Vagina (tissue), 2 donors: ENCODE measurements around the gene PCDH18. TPM values are rescaled to one million over a fixed set of nuclear protein-coding genes. Genes with fewer than 3 reads are reported as not detected.

ENCODE experiments used
- DNase-seq, 2 donors: peaks; one replicate each; pipeline ENCODE4 v3.0.0-alpha.2; 2017; ENCODE audit errors: extremely low spot score in 2 of 2
- H3K27ac ChIP-seq: fragments of 200-600 bp; sonication (generic); one replicate; pipeline ENCODE4 v1.5.1; 2019
- H3K27me3 ChIP-seq: fragments of 200-600 bp; sonication (generic); one replicate; pipeline ENCODE4 v1.5.1; 2019
- H3K36me3 ChIP-seq, 2 donors: fragments of 200-600 bp; sonication (generic); one replicate each; pipeline ENCODE4 v1.5.1; 2017 to 2019
- H3K4me1 ChIP-seq: fragments of 200-600 bp; sonication (generic); one replicate; pipeline ENCODE4 v1.5.1; 2019
- H3K4me3 ChIP-seq, 2 donors: fragments of 200-600 bp; sonication (generic); 1 replicate in 1 of 2; 2 replicates in 1 of 2; pipeline ENCODE4 v1.5.1; 2016 to 2019
- H3K9me3 ChIP-seq: fragments of 200-600 bp; sonication (generic); one replicate; pipeline ENCODE4 v1.5.1; 2019
- CTCF ChIP-seq, 3 experiments: fragments of 450-650 bp in 2 of 3; fragments of 200-600 bp in 1 of 3; sonication (generic) in 1 of 3; IDR thresholded peaks; one replicate each; pipeline ENCODE4 v1.5.1; 2017 to 2019; ENCODE audit warnings: antibody characterized with exemption in 3 of 3, mild to moderate bottlenecking in 2 of 3, moderate library complexity in 2 of 3
- POLR2A ChIP-seq, 2 donors: fragments of 450-650 bp; IDR thresholded peaks; one replicate each; pipeline ENCODE4 v1.6.1; 2017; ENCODE audit warnings: antibody characterized with exemption in 2 of 2, mild to moderate bottlenecking in 2 of 2, moderate library complexity in 2 of 2
- POLR2AphosphoS5 ChIP-seq, 2 donors: sonication (generic); formaldehyde crosslinking; IDR thresholded peaks; one replicate each; pipeline ENCODE4 v1.9.0; 2017; ENCODE audit warnings: antibody characterized with exemption in 2 of 2, mild to moderate bottlenecking in 2 of 2, low read depth in 1 of 2; ENCODE audit not compliant: insufficient read depth in 1 of 2
- intact Hi-C: fragments of 100-400 bp; cut with DNase I; formaldehyde crosslinking; loops from one replicate; pipeline ENCODE4 v1.15.1; 2023
- total RNA-seq: library from RNA; depleted of rRNA; stranded (reverse); fragments of >200 nt; gene quantifications from one replicate; pipeline ENCODE4 v1.2.3, GENCODE V29; 2016

The PCDH18 gene
- total RNA-seq, 1 donor from 2014 or later: 32.9 TPM

- no peaks in the 10 kb centered on the region for H3K27me3 ChIP-seq
- DNase-seq: no peak
- H3K9me3 ChIP-seq: no peaks in the 10 kb centered on the region
- TF ChIP-seq POLR2AphosphoS5 (IDR thresholded peaks at IDR 0.05; ENCODE audit: insufficient read depth in 1 of 2, low read depth in 1 of 2) (no peak), CTCF (IDR thresholded peaks at IDR 0.05) (no peak), POLR2A (IDR thresholded peaks at IDR 0.05) (no peak)
- peak overlapping the region; percentile 84 for H3K27ac ChIP-seq
- peak overlapping the region in 1 of 2 donors; percentile 67 for H3K4me3 ChIP-seq
- intact Hi-C loops: loop anchor here (10.0 kb wide), 1 partner anchor 170 kb away; no protein-coding TSS in a partner anchor
- no peaks in the 10 kb centered on the region for H3K4me1 ChIP-seq
- no peaks in the 10 kb centered on the region for H3K36me3 ChIP-seq
These were observed 2.2 kb upstream of the PCDH18 start for GRCh38 chr4:137534516-137534915.

- Histone ChIP-seq H3K27ac (peak overlapping the region; percentile 84), H3K4me1 (no peaks in the 10 kb centered on the region), H3K9me3 (no peaks in the 10 kb centered on the region), H3K4me3 (peak overlapping the region; percentile 57 to 67), H3K27me3 (no peaks in the 10 kb centered on the region), H3K36me3 (no peaks in the 10 kb centered on the region)
- no peak for TF ChIP-seq POLR2AphosphoS5 (IDR thresholded peaks at IDR 0.05; ENCODE audit: insufficient read depth in 1 of 2, low read depth in 1 of 2)
- TF ChIP-seq CTCF (IDR thresholded peaks at IDR 0.05): no peak
- intact Hi-C loops: loop anchor here (10.0 kb wide), 1 partner anchor 171 kb away; no protein-coding TSS in a partner anchor
- DNase-seq: no peak
These were observed 1.6 kb upstream of the PCDH18 start for GRCh38 chr4:137533855-137534254.

GRCh38 chr4:137532869-137533236 is 559 bp upstream of the PCDH18 start:
- Histone ChIP-seq H3K36me3 (no peaks in the 10 kb centered on the region), H3K4me1 (no peaks in the 10 kb centered on the region), H3K9me3 (no peaks in the 10 kb centered on the region), H3K4me3 (peak overlapping the region; percentile 57 to 67), H3K27me3 (no peaks in the 10 kb centered on the region), H3K27ac (peak overlapping the region; percentile 84)
- intact Hi-C loops: loop anchor here (10.0 kb wide), 1 partner anchor 172 kb away; no protein-coding TSS in a partner anchor
- no peak for DNase-seq
- TF ChIP-seq POLR2A (IDR thresholded peaks at IDR 0.05): no peak

- no peaks in the 10 kb centered on the region for H3K9me3 ChIP-seq
- DNase-seq: no peak
- peaks cover under 1% of the 10 kb centered on the region for H3K4me1 ChIP-seq
- TF ChIP-seq POLR2AphosphoS5 (IDR thresholded peaks at IDR 0.05; ENCODE audit: insufficient read depth in 1 of 2, low read depth in 1 of 2): no peak
- TF ChIP-seq POLR2A (IDR thresholded peaks at IDR 0.05): no peak
- peak in 1 of 3 experiments; percentile 15 for TF ChIP-seq CTCF (IDR thresholded peaks at IDR 0.05)
- intact Hi-C loops: loop anchor here (10.0 kb wide), 1 partner anchor 173 kb away; no protein-coding TSS in a partner anchor
- H3K4me3 ChIP-seq: peak overlapping the region; percentile 57 to 67
- no peaks in the 10 kb centered on the region for H3K27me3 ChIP-seq
- H3K36me3 ChIP-seq: no peaks in the 10 kb centered on the region
- H3K27ac ChIP-seq: peak overlapping the region; percentile 84
These were observed 917 bp downstream of the PCDH18 start for GRCh38 chr4:137531168-137531985.

GRCh38 chr4:137530176-137530575 is 2.1 kb downstream of the PCDH18 start:
- DNase-seq: no peak
- no peaks in the 10 kb centered on the region for H3K9me3 ChIP-seq
- no peaks in the 10 kb centered on the region for H3K27me3 ChIP-seq
- peak overlapping the region; percentile 57 to 67 for H3K4me3 ChIP-seq
- no peaks in the 10 kb centered on the region for H3K36me3 ChIP-seq
- intact Hi-C loops: loop anchor here (10.0 kb wide), 1 partner anchor 175 kb away; no protein-coding TSS in a partner anchor
- peaks cover 13% of the 10 kb centered on the region for H3K4me1 ChIP-seq
- TF ChIP-seq POLR2A (IDR thresholded peaks at IDR 0.05) (no peak), POLR2AphosphoS5 (IDR thresholded peaks at IDR 0.05; ENCODE audit: insufficient read depth in 1 of 2, low read depth in 1 of 2) (no peak), CTCF (IDR thresholded peaks at IDR 0.05) (no peak)
- H3K27ac ChIP-seq: peak overlapping the region; percentile 84
